Hepatocyte (in vitro differentiated cells): Measurements from ENCODE around the gene ESAM.

Experiments used
- EZH2 ChIP-seq: fragments of 200-600 bp; sonication (generic); IDR thresholded peaks from 2 replicates; pipeline ENCODE4 v1.6.1; 2016; ENCODE audit warnings: antibody characterized with exemption, mild to moderate bottlenecking, borderline replicate concordance
- EZH2phosphoT487 ChIP-seq: fragments of 200-600 bp; sonication (generic); IDR thresholded peaks from one replicate; pipeline ENCODE4 v1.6.1; 2018; ENCODE audit warnings: antibody characterized with exemption, mild to moderate bottlenecking, low read depth, moderate library complexity; ENCODE audit not compliant: unreplicated experiment, severe bottlenecking

- TF ChIP-seq EZH2phosphoT487 (no peak), EZH2 (no peak)
These were observed 14.0 kb downstream of the ESAM start for GRCh38 chr11:124748100-124748418.
